ENCODE measurements around the gene ATR. TPM values are rescaled to one million over a fixed set of nuclear protein-coding genes. Genes with fewer than 3 reads are reported as not detected.

Gene ATR
- total and polyA plus RNA-seq, 11 donors = 5.4 to 17.0 (median 11.0) TPM

GRCh38 chr3:142459096-142459495 lies 119.4 kb downstream of the ATR start:
- no peak overlapping the region for H3K4me3 ChIP-seq
- 67 to 80% (median 72%) methylated on average over 3 of the region's 3 CpGs for WGBS, 4 donors
- TF ChIP-seq, protein P1, sequence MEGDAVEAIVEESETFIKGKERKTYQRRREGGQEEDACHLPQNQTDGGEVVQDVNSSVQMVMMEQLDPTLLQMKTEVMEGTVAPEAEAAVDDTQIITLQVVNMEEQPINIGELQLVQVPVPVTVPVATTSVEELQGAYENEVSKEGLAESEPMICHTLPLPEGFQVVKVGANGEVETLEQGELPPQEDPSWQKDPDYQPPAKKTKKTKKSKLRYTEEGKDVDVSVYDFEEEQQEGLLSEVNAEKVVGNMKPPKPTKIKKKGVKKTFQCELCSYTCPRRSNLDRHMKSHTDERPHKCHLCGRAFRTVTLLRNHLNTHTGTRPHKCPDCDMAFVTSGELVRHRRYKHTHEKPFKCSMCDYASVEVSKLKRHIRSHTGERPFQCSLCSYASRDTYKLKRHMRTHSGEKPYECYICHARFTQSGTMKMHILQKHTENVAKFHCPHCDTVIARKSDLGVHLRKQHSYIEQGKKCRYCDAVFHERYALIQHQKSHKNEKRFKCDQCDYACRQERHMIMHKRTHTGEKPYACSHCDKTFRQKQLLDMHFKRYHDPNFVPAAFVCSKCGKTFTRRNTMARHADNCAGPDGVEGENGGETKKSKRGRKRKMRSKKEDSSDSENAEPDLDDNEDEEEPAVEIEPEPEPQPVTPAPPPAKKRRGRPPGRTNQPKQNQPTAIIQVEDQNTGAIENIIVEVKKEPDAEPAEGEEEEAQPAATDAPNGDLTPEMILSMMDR (IDR thresholded peaks at IDR 0.05) = no peak
- TF ChIP-seq POLR2A (IDR thresholded peaks at IDR 0.05) = no peak
- no peaks in the 10 kb centered on the region for H3K27me3 ChIP-seq
- H3K27ac ChIP-seq = no peak overlapping the region
- no peaks in the 10 kb centered on the region for H3K9me3 ChIP-seq
- ATAC-seq = no peak
- intact Hi-C loops (cut with DNase I) = no loop called here
- no peak for DNase-seq
- peaks cover 0 to 78% (median 50%) of the 10 kb centered on the region in 9 donors for H3K36me3 ChIP-seq
- no peaks in the 10 kb centered on the region for H3K4me1 ChIP-seq

DNA sequence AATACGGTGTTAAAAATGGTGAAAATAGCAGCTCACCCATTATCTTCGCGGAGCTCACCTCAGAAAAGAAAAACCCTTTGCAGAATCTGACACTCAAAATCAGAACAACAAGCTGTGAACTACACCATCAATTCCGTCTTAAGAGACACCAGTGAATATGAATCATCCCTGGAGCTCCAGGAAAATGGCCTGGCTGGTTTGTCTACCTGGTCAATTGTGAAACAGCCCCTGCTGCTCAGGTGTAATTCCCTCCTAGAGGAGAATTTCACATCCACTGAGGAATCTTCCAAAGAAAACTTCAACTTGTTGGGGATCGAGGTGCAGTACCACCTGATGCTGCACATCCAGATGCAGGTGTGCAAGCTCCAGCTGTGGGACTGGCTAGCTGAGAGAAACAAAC lies 127.7 kb downstream of the ATR start:
- ATAC-seq = no peak
- DNase-seq = no peak
- Histone ChIP-seq H3K4me3 (no peak overlapping the region), H3K9me3 (no peaks in the 10 kb centered on the region), H3K4me1 (peaks cover 0 to 16% (median 8%) of the 10 kb centered on the region in 12 donors), H3K27me3 (no peaks in the 10 kb centered on the region), H3K27ac (no peak overlapping the region), H3K36me3 (peaks cover 0 to 39% (median 23%) of the 10 kb centered on the region in 9 donors)
- 86 to 93% (median 90%) methylated on average over 5 of the region's 5 CpGs for WGBS, 4 donors
- intact Hi-C loops (cut with DNase I) = no loop called here
- TF ChIP-seq, protein P1 (IDR thresholded peaks at IDR 0.05) = no peak
- TF ChIP-seq POLR2A (IDR thresholded peaks at IDR 0.05) = no peak

GRCh38 chr3:142450189-142450588 lies 128.3 kb downstream of the ATR start:
- Histone ChIP-seq H3K36me3 (peaks cover 0 to 34% (median 23%) of the 10 kb centered on the region in 9 donors), H3K27me3 (no peaks in the 10 kb centered on the region), H3K27ac (no peak overlapping the region), H3K4me3 (no peak overlapping the region), H3K4me1 (peaks cover 0 to 23% (median 15%) of the 10 kb centered on the region in 12 donors), H3K9me3 (no peaks in the 10 kb centered on the region)
- WGBS, 4 donors = 22 to 76% (median 65%) methylated on average over 3 of the region's 3 CpGs
- TF ChIP-seq POLR2A (IDR thresholded peaks at IDR 0.05) = no peak
- TF ChIP-seq, protein P1 (IDR thresholded peaks at IDR 0.05) = no peak
- ATAC-seq (peak in 1 of 4 donors; percentile 5), DNase-seq (no peak)
- intact Hi-C loops (cut with DNase I) = no loop called here

- peak; percentile 99 to 100 (median 100) for ATAC-seq
- intact Hi-C loops (cut with DNase I) = loop anchor here in 1 of 10 donors (10.0 kb wide), 1 partner anchor 557 kb away; the partner anchor contains the start of gene U2SURP
- peak; percentile 95 to 98 (median 97) for DNase-seq
- peak in 1 of 2 donors; percentile 68 for TF ChIP-seq POLR2A (IDR thresholded peaks at IDR 0.05)
- TF ChIP-seq, protein P1 (IDR thresholded peaks at IDR 0.05) = peak in 1 of 12 donors; percentile 8
- H3K27ac ChIP-seq = peak within 1 kb of the TSS; percentile 80 to 98 (median 94)
- H3K4me3 ChIP-seq = peak within 1 kb of the TSS; percentile 53 to 98 (median 82)
- 7 to 11% (median 8%) methylated on average over 35 to 52 of the region's 52 CpGs for WGBS, 4 donors
- H3K9me3 ChIP-seq = no peaks in the 10 kb centered on the region
- H3K36me3 ChIP-seq = peaks cover 0 to 27% (median 15%) of the 10 kb centered on the region in 9 donors
- no peaks in the 10 kb centered on the region for H3K27me3 ChIP-seq
- H3K4me1 ChIP-seq = peaks cover 0 to 41% (median 31%) of the 10 kb centered on the region in 12 donors
Measured at GRCh38 chr3:142447852-142448823, 130.4 kb downstream of the ATR start, which contains the start of gene XRN1. Gene XRN1 (minus strand): TSS chr3:142448037. CDS start chr3:142447944, 93 bp downstream.

Data from heart left ventricle (tissue), 16 donors.